OCI-LY7 (cell line): ENCODE data around the gene KIF13A. TPM values are rescaled to one million over a fixed set of nuclear protein-coding genes. Genes with fewer than 3 reads are reported as not detected.

Experiments
- BruUV-seq: library from RNA; stranded (reverse); fragments of 400-500 nt; replicated peaks from 2 replicates; lab custom pipeline; 2021; lab: Mats Ljungman, UMichigan
- CTCF ChIA-PET: fragments of 300-600 bp; sonication (Branson Sonifier 250); formaldehyde crosslinking; loops from one replicate; lab custom pipeline; 2022; ENCODE audit warnings: antibody characterized with exemption; ENCODE audit not compliant: unreplicated experiment; lab: Charles Lee
- POLR2A ChIA-PET: fragments of 300-600 bp; sonication (Branson Sonifier 250); formaldehyde crosslinking; loops from one replicate; lab custom pipeline; 2022; ENCODE audit warnings: antibody characterized with exemption; lab: Charles Lee
- DNase-seq: peaks from one replicate; pipeline ENCODE4 v3.0.0-alpha.2; 2015; ENCODE audit warnings: low spot score
- H2AFZ ChIP-seq: fragments of 200-600 bp; sonication (generic), shearing (Covaris generic); 2 replicates; pipeline ENCODE4 v1.6.1; 2014; ENCODE audit warnings: mild to moderate bottlenecking, antibody characterized with exemption, low read length, moderate library complexity
- H3K27ac ChIP-seq: fragments of 200-600 bp; sonication (generic); 2 replicates; pipeline ENCODE4 v1.5.1; 2014; ENCODE audit warnings: mixed run types, low read depth, mild to moderate bottlenecking, moderate library complexity, low read length, inconsistent platforms; ENCODE audit not compliant: poor library complexity, severe bottlenecking
- H3K36me3 ChIP-seq: fragments of 200-600 bp; sonication (generic); 2 replicates; pipeline ENCODE4 v1.6.1; 2014; ENCODE audit warnings: mild to moderate bottlenecking, antibody characterized with exemption, low read length, moderate library complexity, mixed read lengths; ENCODE audit not compliant: insufficient read depth
- H3K4me1 ChIP-seq: fragments of 200-600 bp; sonication (generic); 2 replicates; pipeline ENCODE4 v1.5.1; 2014; ENCODE audit warnings: mild to moderate bottlenecking, low read length; ENCODE audit not compliant: insufficient read depth, poor library complexity, severe bottlenecking
- H3K4me2 ChIP-seq: fragments of 200-600 bp; sonication (generic); 2 replicates; pipeline ENCODE4 v1.6.1; 2014; ENCODE audit warnings: mild to moderate bottlenecking, low read length
- H3K4me3 ChIP-seq: fragments of 200-600 bp; sonication (generic); 2 replicates; pipeline ENCODE4 v1.5.1; 2014; ENCODE audit warnings: mild to moderate bottlenecking, low read depth, low read length; ENCODE audit not compliant: poor library complexity, severe bottlenecking
- H3K79me2 ChIP-seq: fragments of 200-600 bp; sonication (generic); 2 replicates; pipeline ENCODE4 v1.6.1; 2016; ENCODE audit warnings: low read depth, mild to moderate bottlenecking, low read length, moderate library complexity, mixed read lengths; ENCODE audit not compliant: insufficient read depth
- H3K9me2 ChIP-seq: fragments of 200-600 bp; sonication (generic); 2 replicates; pipeline ENCODE4 v1.6.1; 2016; ENCODE audit warnings: mild to moderate bottlenecking, low read length, mixed read lengths; ENCODE audit not compliant: insufficient read depth
- H3K9me3 ChIP-seq: fragments of 200-600 bp; sonication (generic); 2 replicates; pipeline ENCODE4 v1.6.1; 2014; ENCODE audit warnings: mild to moderate bottlenecking, mixed run types, low read length, mixed read lengths
- H4K20me1 ChIP-seq: fragments of 200-600 bp; sonication (generic); 2 replicates; pipeline ENCODE4 v1.6.1; 2014; ENCODE audit warnings: mild to moderate bottlenecking, antibody characterized with exemption, low read length, moderate library complexity, mixed read lengths; ENCODE audit not compliant: insufficient read depth
- CTCF ChIP-seq: fragments of 200-600 bp; sonication (generic); conservative IDR thresholded peaks from 2 replicates; pipeline ENCODE4 v1.5.1; 2014; ENCODE audit warnings: mild to moderate bottlenecking, antibody characterized with exemption, low read length, moderate library complexity, mixed read lengths
- EZH2phosphoT487 ChIP-seq: fragments of 200-600 bp; sonication (generic); IDR thresholded peaks from 2 replicates; pipeline ENCODE4 v1.6.1; 2018; ENCODE audit warnings: low read depth, borderline replicate concordance, mild to moderate bottlenecking, mixed run types, antibody characterized with exemption, low read length, moderate library complexity, mixed read lengths
- intact Hi-C: fragments of 100-400 bp; cut with micrococcal nuclease; formaldehyde crosslinking; loops from one replicate; pipeline ENCODE4 v1.10.0; 2022; ENCODE audit not compliant: unreplicated experiment
- total RNA-seq, 2 experiments: library from RNA; depleted of rRNA in 1 of 2; stranded (reverse); fragments of >200 nt in 1 of 2; shearing (Covaris generic) in 1 of 2; gene quantifications; 2 replicates each; pipeline ENCODE4 v1.2.3, GENCODE V29; 2014 to 2022

The KIF13A gene
- total RNA-seq, 2 experiments from 2014 or later, result 1.5 TPM; not detected in 1

GRCh38 chr6:18034798-18035202, 47.4 kb upstream of the KIF13A start:
- no TSS peak for BruUV-seq
- Histone ChIP-seq H3K4me3 (no peak overlapping the region), H3K27ac (no peak overlapping the region), H4K20me1 (no peaks in the 10 kb centered on the region), H3K79me2 (no peaks in the 10 kb centered on the region), H2AFZ (no peak overlapping the region), H3K4me2 (no peak overlapping the region), H3K9me2 (no peaks in the 10 kb centered on the region), H3K9me3 (no peaks in the 10 kb centered on the region), H3K4me1 (no peaks in the 10 kb centered on the region), H3K36me3 (no peaks in the 10 kb centered on the region)
- POLR2A ChIA-PET, result interaction anchor here (0.5 to 0.6 kb wide), 2 partner anchors 10 to 634 kb away, joined by 3 read pairs; no protein-coding TSS in a partner anchor
- no peak for TF ChIP-seq CTCF
- no peak for TF ChIP-seq EZH2phosphoT487
- intact Hi-C loops, result no loop called here
- CTCF ChIA-PET, result no interaction called here
- no peak for DNase-seq

- ChIA-PET POLR2A (interaction anchor here (0.7 kb wide), 1 partner anchor 74 kb away, joined by 3 read pairs; no protein-coding TSS in a partner anchor), CTCF (no interaction called here)
- no peak for TF ChIP-seq EZH2phosphoT487
- TF ChIP-seq CTCF, result no peak
- intact Hi-C loops, result no loop called here
- H3K4me2 ChIP-seq, result no peak overlapping the region
- H3K4me3 ChIP-seq, result no peak overlapping the region
- no peaks in the 10 kb centered on the region for H3K9me3 ChIP-seq
- no peaks in the 10 kb centered on the region for H4K20me1 ChIP-seq
- no peaks in the 10 kb centered on the region for H3K9me2 ChIP-seq
- H3K4me1 ChIP-seq, result no peaks in the 10 kb centered on the region
- DNase-seq, result no peak
- H3K27ac ChIP-seq, result no peak overlapping the region
- no peaks in the 10 kb centered on the region for H3K36me3 ChIP-seq
- no peak overlapping the region for H2AFZ ChIP-seq
- H3K79me2 ChIP-seq, result no peaks in the 10 kb centered on the region
- no TSS peak for BruUV-seq
These were observed 44.3 kb upstream of the KIF13A start for GRCh38 chr6:18031680-18032256.

GRCh38 chr6:18031189-18031588, 43.8 kb upstream of the KIF13A start:
- no peaks in the 10 kb centered on the region for H3K9me3 ChIP-seq
- TF ChIP-seq EZH2phosphoT487 (no peak), CTCF (no peak)
- H3K9me2 ChIP-seq, result no peaks in the 10 kb centered on the region
- no peaks in the 10 kb centered on the region for H4K20me1 ChIP-seq
- ChIA-PET POLR2A (interaction anchor here (0.7 kb wide), 1 partner anchor 73 kb away, joined by 3 read pairs; no protein-coding TSS in a partner anchor), CTCF (no interaction called here)
- DNase-seq, result no peak
- H3K27ac ChIP-seq, result no peak overlapping the region
- no TSS peak for BruUV-seq
- H3K4me3 ChIP-seq, result no peak overlapping the region
- intact Hi-C loops, result no loop called here
- no peaks in the 10 kb centered on the region for H3K79me2 ChIP-seq
- no peaks in the 10 kb centered on the region for H3K36me3 ChIP-seq
- no peak overlapping the region for H2AFZ ChIP-seq
- no peaks in the 10 kb centered on the region for H3K4me1 ChIP-seq
- no peak overlapping the region for H3K4me2 ChIP-seq
